SK-N-MC (cell line): ENCODE results near the gene JAKMIP1.

Experiments
- DNase-seq: peaks from one replicate; pipeline ENCODE4 v3.0.0-alpha.2; 2011; ENCODE audit warnings: low read depth, low spot score
- H3K27ac ChIP-seq: fragments of 200-600 bp; sonication (generic); 2 replicates; pipeline ENCODE4 v1.5.1; 2016; ENCODE audit warnings: mixed run types
- H3K36me3 ChIP-seq: fragments of 200-600 bp; sonication (generic); 2 replicates; pipeline ENCODE4 v1.6.1; 2017; ENCODE audit warnings: antibody characterized with exemption, low read length, mixed read lengths; ENCODE audit not compliant: insufficient read depth
- H3K4me3 ChIP-seq: fragments of 200-600 bp; sonication (generic); 2 replicates; pipeline ENCODE4 v1.5.1; 2016
- H3K9ac ChIP-seq: fragments of 200-600 bp; sonication (generic); 2 replicates; pipeline ENCODE4 v1.8.0; 2017; ENCODE audit warnings: mixed run types, mixed read lengths; ENCODE audit not compliant: insufficient read length
- H3K9me3 ChIP-seq: fragments of 200-600 bp; sonication (generic); 2 replicates; pipeline ENCODE4 v1.6.1; 2017; ENCODE audit warnings: low read depth, mild to moderate bottlenecking, antibody characterized with exemption, low read length, moderate library complexity, mixed read lengths
- EZH2 ChIP-seq: fragments of 200-600 bp; sonication (generic); IDR thresholded peaks from one replicate; pipeline ENCODE4 v1.6.1; 2017; ENCODE audit warnings: antibody characterized with exemption
- FOXP2 ChIP-seq: optimal IDR thresholded peaks from 2 replicates; pipeline ENCODE3; 2011; ENCODE audit warnings: mild to moderate bottlenecking, moderate library complexity; ENCODE audit not compliant: insufficient read depth; ENCODE audit errors: extremely low read length, control extremely low read depth
- POLR2AphosphoS5 ChIP-seq: IDR thresholded peaks from 2 replicates; pipeline ENCODE4 v1.6.1; 2012; ENCODE audit warnings: mild to moderate bottlenecking, low read depth, low read length, borderline replicate concordance

Gene JAKMIP1

GRCh38 chr4:6112606-6113290 is 87.6 kb downstream of the JAKMIP1 start:
- Histone ChIP-seq H3K27ac (no peak overlapping the region), H3K9me3 (no peaks in the 10 kb centered on the region), H3K9ac (no peak overlapping the region), H3K4me3 (no peak overlapping the region), H3K36me3 (no peaks in the 10 kb centered on the region)
- no peak for DNase-seq
- no peak for TF ChIP-seq EZH2
- TF ChIP-seq POLR2AphosphoS5, result no peak
- no peak for TF ChIP-seq FOXP2

- Histone ChIP-seq H3K4me3 (no peak overlapping the region), H3K9me3 (no peaks in the 10 kb centered on the region), H3K9ac (no peak overlapping the region), H3K36me3 (no peaks in the 10 kb centered on the region), H3K27ac (no peak overlapping the region)
- no peak for TF ChIP-seq FOXP2
- TF ChIP-seq EZH2, result no peak
- TF ChIP-seq POLR2AphosphoS5, result no peak
- DNase-seq, result no peak
Observed at GRCh38 chr4:6111354-6111960, 88.9 kb downstream of the JAKMIP1 start.

GRCh38 chr4:6110681-6111353 is 89.5 kb downstream of the JAKMIP1 start:
- H3K4me3 ChIP-seq, result no peak overlapping the region
- no peak for TF ChIP-seq FOXP2
- TF ChIP-seq POLR2AphosphoS5, result no peak
- no peak for TF ChIP-seq EZH2
- H3K27ac ChIP-seq, result no peak overlapping the region
- H3K36me3 ChIP-seq, result no peaks in the 10 kb centered on the region
- H3K9ac ChIP-seq, result no peak overlapping the region
- no peaks in the 10 kb centered on the region for H3K9me3 ChIP-seq
- DNase-seq, result no peak

- no peak for DNase-seq
- Histone ChIP-seq H3K36me3 (no peaks in the 10 kb centered on the region), H3K4me3 (no peak overlapping the region), H3K9ac (no peak overlapping the region), H3K9me3 (no peaks in the 10 kb centered on the region), H3K27ac (no peak overlapping the region)
- TF ChIP-seq POLR2AphosphoS5, result no peak
Observed at GRCh38 chr4:6109842-6110560, 90.3 kb downstream of the JAKMIP1 start.

GRCh38 chr4:6107886-6108285 is 92.5 kb downstream of the JAKMIP1 start:
- no peak overlapping the region for H3K9ac ChIP-seq
- no peak for DNase-seq
- no peaks in the 10 kb centered on the region for H3K36me3 ChIP-seq
- no peak for TF ChIP-seq EZH2
- no peak overlapping the region for H3K4me3 ChIP-seq
- no peaks in the 10 kb centered on the region for H3K9me3 ChIP-seq
- H3K27ac ChIP-seq, result no peak overlapping the region

GRCh38 chr4:6107114-6107791 is 93.1 kb downstream of the JAKMIP1 start:
- H3K4me3 ChIP-seq, result no peak overlapping the region
- TF ChIP-seq POLR2AphosphoS5 (no peak), EZH2 (no peak), FOXP2 (no peak)
- no peaks in the 10 kb centered on the region for H3K36me3 ChIP-seq
- no peak for DNase-seq
- H3K9me3 ChIP-seq, result no peaks in the 10 kb centered on the region
- H3K27ac ChIP-seq, result no peak overlapping the region
- H3K9ac ChIP-seq, result no peak overlapping the region

GRCh38 chr4:6106156-6106555 is 94.2 kb downstream of the JAKMIP1 start:
- Histone ChIP-seq H3K9ac (no peak overlapping the region), H3K27ac (no peak overlapping the region)

More at GRCh38 chr4:6106156-6106555, 94.2 kb downstream of the JAKMIP1 start:
- no peak overlapping the region for H3K4me3 ChIP-seq
- no peaks in the 10 kb centered on the region for H3K9me3 ChIP-seq
- no peak for DNase-seq
- no peaks in the 10 kb centered on the region for H3K36me3 ChIP-seq
- TF ChIP-seq EZH2, result no peak
- no peak for TF ChIP-seq POLR2AphosphoS5
- TF ChIP-seq FOXP2, result no peak
